GM21360 (cell line): ENCODE measurements around the gene DCANP1.
"Not testable (repeated sequence)": the region's sequence is repeated elsewhere in the genome, so short reads cannot be mapped to it uniquely, and the experiment has no call there.

ENCODE experiments used
- ATAC-seq: cut with Tn5 transposase; IDR thresholded peaks from one replicate; pipeline ENCODE4 v1.9.1; 2021; ENCODE audit warnings: mild to moderate bottlenecking, moderate library complexity; ENCODE audit not compliant: unreplicated experiment

DCANP1 gene

GRCh38 chr5:135447298-135447929 lies at the start of gene DCANP1:
DCANP1 (minus strand) TSS chr5:135447348; CDS start chr5:135447108, 240 bp downstream.
- no peak for ATAC-seq

GRCh38 chr5:135495531-135495930 lies 48.4 kb upstream of the DCANP1 start:
- not testable (repeated sequence) for ATAC-seq

- no peak for ATAC-seq
Observed at GRCh38 chr5:135494196-135494595, 47.0 kb upstream of the DCANP1 start.

GRCh38 chr5:135493406-135494180 lies 46.4 kb upstream of the DCANP1 start:
- ATAC-seq = no peak

GRCh38 chr5:135492319-135492626 lies 45.1 kb upstream of the DCANP1 start:
- ATAC-seq = no peak

- ATAC-seq = no peak
Observed at GRCh38 chr5:135491552-135492318, 44.6 kb upstream of the DCANP1 start.

GRCh38 chr5:135491038-135491551 lies 43.9 kb upstream of the DCANP1 start:
- no peak for ATAC-seq

GRCh38 chr5:135490245-135491037 lies 43.3 kb upstream of the DCANP1 start:
- no peak for ATAC-seq

- ATAC-seq = no peak
Observed at GRCh38 chr5:135489466-135490244, 42.5 kb upstream of the DCANP1 start.

GRCh38 chr5:135488727-135489465 lies 41.7 kb upstream of the DCANP1 start:
- no peak for ATAC-seq

GRCh38 chr5:135487839-135488514 lies 40.8 kb upstream of the DCANP1 start:
- ATAC-seq = no peak

GRCh38 chr5:135487037-135487395 lies 39.9 kb upstream of the DCANP1 start:
- ATAC-seq = no peak

GRCh38 chr5:135486131-135487036 lies 39.2 kb upstream of the DCANP1 start:
- no peak for ATAC-seq

GRCh38 chr5:135484674-135485086 lies 37.5 kb upstream of the DCANP1 start:
- no peak for ATAC-seq

GRCh38 chr5:135483254-135483653 lies 36.1 kb upstream of the DCANP1 start:
- no peak for ATAC-seq

GRCh38 chr5:135482381-135482933 lies 35.3 kb upstream of the DCANP1 start:
- no peak for ATAC-seq

- no peak for ATAC-seq
Observed at GRCh38 chr5:135481909-135482311, 34.8 kb upstream of the DCANP1 start.

GRCh38 chr5:135481387-135481786 lies 34.2 kb upstream of the DCANP1 start:
- no peak for ATAC-seq
